GM12878 (cell line): ENCODE results near the gene TPO. TPM values are rescaled to one million over a fixed set of nuclear protein-coding genes. Genes with fewer than 3 reads are reported as not detected.

Experiments
- ATAC-seq: fragments of 200-7000 bp; cut with Tn5 transposase; 3 replicates; pipeline ENCODE4 v1.9.1; 2020; ENCODE audit warnings: mild to moderate bottlenecking, moderate library complexity
- BruUV-seq: library from RNA; stranded (reverse); fragments of 400-500 nt; replicated peaks from 2 replicates; lab custom pipeline; 2021; lab: Mats Ljungman, UMichigan
- CTCF ChIA-PET: fragments of 300-600 bp; sonication (Branson Sonifier 250); formaldehyde crosslinking; extraction: SDS; loops from one replicate; lab custom pipeline; 2021; ENCODE audit warnings: inconsistent platforms; lab: Yijun Ruan, JAX
- POLR2A ChIA-PET: fragments of 350-600 bp; formaldehyde crosslinking; extraction: SDS; loops from one replicate; lab custom pipeline; 2021; ENCODE audit warnings: inconsistent platforms; lab: Charles Lee
- RAD21 ChIA-PET: fragments of 300-600 bp; sonication (Branson Sonifier 250); formaldehyde crosslinking; loops from one replicate; lab custom pipeline; 2023; ENCODE audit warnings: antibody characterized with exemption; ENCODE audit not compliant: unreplicated experiment; lab: Charles Lee
- SMC1A ChIA-PET: fragments of 300-600 bp; sonication (Branson Sonifier 250); formaldehyde crosslinking; loops from one replicate; lab custom pipeline; 2023; ENCODE audit not compliant: unreplicated experiment, uncharacterized antibody; lab: Charles Lee
- DNase-seq: peaks from one replicate; pipeline ENCODE4 v3.0.0-alpha.2; 2011; ENCODE audit warnings: low read depth, low spot score
- FAIRE-seq: peaks from 3 replicates; lab custom pipeline; 2011; peaks lifted over from hg19 to GRCh38; lab: Jason Lieb, UNC
- H2AFZ ChIP-seq: 2 replicates; pipeline ENCODE4 v1.6.0; 2011; ENCODE audit warnings: low read depth, low read length, control low read depth; ENCODE audit not compliant: control insufficient read depth
- H3K27ac ChIP-seq: 2 replicates; pipeline ENCODE4 v1.5.1; 2011; ENCODE audit warnings: control low read depth; ENCODE audit not compliant: control insufficient read depth, insufficient read depth
- H3K27me3 ChIP-seq, 2 experiments: replicated peaks in 1 of 2; 2 replicates each; pipeline versions ENCODE4 v1.6.0 to v1.6.1; 2011; ENCODE audit warnings: low read length in 1 of 2; ENCODE audit not compliant: control insufficient read depth in 2 of 2, insufficient read depth in 2 of 2
- H3K36me3 ChIP-seq, 2 experiments: 2 replicates each; pipeline ENCODE4 v1.5.1; 2011; ENCODE audit warnings: low read length in 1 of 2; ENCODE audit not compliant: control insufficient read depth in 2 of 2, insufficient read depth in 2 of 2
- H3K4me1 ChIP-seq: 2 replicates; pipeline ENCODE4 v1.6.1; 2011; ENCODE audit warnings: mild to moderate bottlenecking, low read length, moderate library complexity, mixed read lengths; ENCODE audit not compliant: control insufficient read depth, insufficient read depth
- H3K4me2 ChIP-seq: 2 replicates; pipeline ENCODE4 v1.6.0; 2011; ENCODE audit warnings: control low read depth; ENCODE audit not compliant: control insufficient read depth, insufficient read depth
- H3K4me3 ChIP-seq: fragments of 200-600 bp; sonication (generic); 2 replicates; pipeline ENCODE4 v1.5.1; 2016
- H3K79me2 ChIP-seq: 2 replicates; pipeline ENCODE4 v1.6.0; 2011; ENCODE audit warnings: low read length; ENCODE audit not compliant: control insufficient read depth, insufficient read depth
- H3K9ac ChIP-seq: 2 replicates; pipeline ENCODE4 v1.8.0; 2011; ENCODE audit warnings: low read length, control low read depth, mixed read lengths; ENCODE audit not compliant: control insufficient read depth, insufficient read depth
- H3K9me3 ChIP-seq: replicated peaks from 3 replicates; pipeline ENCODE4 v1.5.1; 2011; ENCODE audit warnings: mild to moderate bottlenecking, low read length; ENCODE audit not compliant: control insufficient read depth, insufficient read depth
- H4K20me1 ChIP-seq: 2 replicates; pipeline ENCODE4 v1.6.0; 2011; ENCODE audit not compliant: control insufficient read depth, insufficient read depth
- ASH2L ChIP-seq: fragments of 300-600, 200-600 bp; sonication (generic); IDR thresholded peaks from 2 replicates; pipeline ENCODE4 v1.6.1; 2017; ENCODE audit warnings: low read depth, mild to moderate bottlenecking, borderline replicate concordance
- BHLHE40 ChIP-seq, 2 experiments: fragments of 450-650 bp in 1 of 2; IDR thresholded peaks; 2 replicates each; pipeline ENCODE4 v1.6.1; 2011 to 2017; ENCODE audit warnings: low read depth in 2 of 2, borderline replicate concordance in 1 of 2, improper control_type of control experiment in 1 of 2, low read length in 1 of 2, mild to moderate bottlenecking in 1 of 2
- HDAC6 ChIP-seq: fragments of 200-600 bp; sonication (generic); IDR thresholded peaks from one replicate; pipeline ENCODE4 v1.8.0; 2017; ENCODE audit warnings: antibody characterized with exemption; ENCODE audit not compliant: unreplicated experiment
- HDGF ChIP-seq: fragments of 450-650 bp; IDR thresholded peaks from 2 replicates; pipeline ENCODE4 v1.6.1; 2016; ENCODE audit warnings: antibody characterized with exemption
- NR2C1 ChIP-seq: fragments of 450-650 bp; IDR thresholded peaks from 2 replicates; pipeline ENCODE4 v1.6.1; 2017; ENCODE audit warnings: antibody characterized with exemption, mild to moderate bottlenecking, moderate library complexity
- NRF1 ChIP-seq: conservative IDR thresholded peaks from 2 replicates; pipeline ENCODE4 v1.6.1; 2011; ENCODE audit warnings: mild to moderate bottlenecking, low read depth, low read length, improper control_type of control experiment
- POLR2AphosphoS2 ChIP-seq: IDR thresholded peaks from 2 replicates; pipeline ENCODE4 v1.6.1; 2011; ENCODE audit warnings: low read depth, mild to moderate bottlenecking, low read length, improper control_type of control experiment, moderate library complexity
- SP1 ChIP-seq: IDR thresholded peaks from one replicate; pipeline ENCODE4 v1.6.1; 2011; ENCODE audit warnings: low read depth, low read length
- USF2 ChIP-seq: IDR thresholded peaks from 2 replicates; pipeline ENCODE4 v1.6.1; 2011; ENCODE audit warnings: low read depth, low read length, improper control_type of control experiment, borderline replicate concordance
- YY1 ChIP-seq: IDR thresholded peaks from 2 replicates; pipeline ENCODE4 v1.6.1; 2011; ENCODE audit warnings: low read depth, mild to moderate bottlenecking, low read length
- ZNF622 ChIP-seq: fragments of 450-650 bp; IDR thresholded peaks from 2 replicates; pipeline ENCODE4 v1.6.1; 2017; ENCODE audit warnings: mild to moderate bottlenecking, inconsistent platforms
- WGBS: methylation state at CpG from one replicate; pipeline ENCODE4 v1.1.6; 2016; ENCODE audit warnings: low lambda C conversion rate; ENCODE audit not compliant: insufficient replicate concordance, insufficient coverage; ENCODE audit errors: missing lambda C conversion rate; 5-methylcytosine and 5-hydroxymethylcytosine counted together
- in situ Hi-C: fragments of 300-500 bp; cut with MboI; formaldehyde crosslinking; loops from 9 replicates; pipeline ENCODE4 v1.14.3; 2018; ENCODE audit warnings: mixed read lengths
- intact Hi-C: fragments of 100-400 bp; cut with micrococcal nuclease; formaldehyde crosslinking; loops from one replicate; pipeline ENCODE4 v1.14.2; 2022; ENCODE audit not compliant: unreplicated experiment
- polyA plus RNA-seq, 11 experiments: library from polyadenylated mRNA; depleted of rRNA in 4 of 11; unstranded in 6 of 11; stranded (reverse) in 5 of 11; fragments of >200 nt; fragmentation: Nextera tagmentation in 4 of 11; fragmentation: Illumina TruSeq in 1 of 11; extraction: Ambion mirVana in 4 of 11; extraction: Trizol in 1 of 11; gene quantifications; 1 replicate in 1 of 11; 2 replicates in 10 of 11; pipeline versions ENCODE4 v1.2.1 to v1.2.3, GENCODE V29; 2011 to 2016; ENCODE audit warnings: inconsistent platforms in 2 of 11, missing spikeins in 2 of 11, low read depth in 1 of 11
- total RNA-seq, 4 experiments: library from RNA; depleted of rRNA in 3 of 4; stranded (reverse); fragments of >200 nt in 3 of 4; fragmentation: Illumina TruSeq in 1 of 4; extraction: Trizol in 1 of 4; gene quantifications; 2 replicates each; pipeline versions ENCODE4 v1.2.1 to v1.2.3, GENCODE V29; 2013 to 2021

The TPO gene
- total and polyA plus RNA-seq, 10 of the 15 experiments (the other 5 are each of a cell fraction or from before 2014, with no cell fraction given) = 0.07 to 0.11 TPM; not detected in 8

DNA sequence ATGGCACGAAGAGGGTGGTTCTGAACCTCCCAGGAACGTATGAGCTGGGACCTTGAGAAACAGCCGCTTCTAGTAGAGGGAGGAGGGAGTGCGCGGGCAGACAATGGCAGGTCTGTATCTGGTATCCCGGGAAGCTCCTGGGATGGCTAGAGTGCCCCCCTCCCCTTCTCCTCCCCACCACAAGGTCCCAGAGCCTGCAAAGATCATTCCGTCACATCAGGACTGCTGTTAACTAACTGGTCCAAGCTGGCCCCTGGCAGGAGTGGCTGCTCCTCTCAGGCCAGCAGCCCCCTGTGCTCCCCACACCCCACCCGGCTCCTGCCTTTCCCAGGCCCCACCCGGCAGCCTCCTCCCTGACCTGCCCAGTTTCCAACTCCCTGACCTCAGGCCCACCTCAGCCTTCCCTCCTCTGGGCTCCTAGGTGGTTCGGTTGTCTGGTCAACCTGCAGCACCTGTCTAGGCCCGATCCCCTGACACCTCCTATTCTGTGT lies 75.0 kb downstream of the TPO start:
- Histone ChIP-seq H3K4me1 (no peaks in the 10 kb centered on the region), H2AFZ (no peak overlapping the region), H3K27me3 (no peaks in the 10 kb centered on the region), H3K4me2 (no peak overlapping the region), H4K20me1 (no peaks in the 10 kb centered on the region), H3K9ac (no peak overlapping the region), H3K79me2 (no peaks in the 10 kb centered on the region), H3K36me3 (no peaks in the 10 kb centered on the region), H3K9me3 (no peaks in the 10 kb centered on the region; the same call in 2 of the 3 replicates), H3K4me3 (no peak overlapping the region), H3K27ac (no peak overlapping the region)
- CTCF ChIA-PET = no interaction called here
- SMC1A ChIA-PET = no interaction called here
- in situ Hi-C loops (no loop called here), intact Hi-C loops (no loop called here)
- TF ChIP-seq ZNF622 = no peak
- no peak for TF ChIP-seq ASH2L
- TF ChIP-seq USF2 = no peak
- TF ChIP-seq BHLHE40 (IDR thresholded peaks at IDR 0.05; ENCODE audit: borderline replicate concordance in 1 of 2, low read depth in 2 of 2, low read length in 1 of 2) = no peak
- TF ChIP-seq POLR2AphosphoS2 = no peak
- no peak for TF ChIP-seq HDGF
- TF ChIP-seq SP1 = no peak
- TF ChIP-seq NR2C1 = no peak
- TF ChIP-seq YY1 = no peak
- TF ChIP-seq HDAC6 = no peak
- TF ChIP-seq NRF1 = no peak
- RAD21 ChIA-PET = no interaction called here
- DNase-seq (no peak), ATAC-seq (no peak), FAIRE-seq (no peak)
- POLR2A ChIA-PET = no interaction called here
- BruUV-seq = no TSS peak
- WGBS = 37% methylated on average over 7 of the region's 11 CpGs
